ENCODE measurements around the gene EGLN3.

GRCh38 chr14:33906968-33907367, 43.9 kb downstream of the EGLN3 start:
- TF ChIP-seq REST (tag by site-specific recombination; IDR thresholded peaks at IDR 0.05) (no peak), ZNF274 (IDR thresholded peaks at IDR 0.05; ENCODE audit: low read length) (no peak), ZNF274 (tag by site-specific recombination; IDR thresholded peaks at IDR 0.05; ENCODE audit: borderline replicate concordance) (no peak), CTCF (tag by site-specific recombination; IDR thresholded peaks at IDR 0.05) (no peak), PRDM10 (tag by site-specific recombination; IDR thresholded peaks at IDR 0.05) (no peak), MEIS1 (CRISPR knock-in tag; IDR thresholded peaks at IDR 0.05; ENCODE audit: borderline replicate concordance) (no peak), ZNF639 (tag by site-specific recombination; IDR thresholded peaks at IDR 0.05) (no peak), ZNF148 (tag by site-specific recombination; IDR thresholded peaks at IDR 0.05; ENCODE audit: borderline replicate concordance) (no peak), ZNF324 (tag by site-specific recombination; IDR thresholded peaks at IDR 0.05) (no peak), KLF16 (tag by site-specific recombination; IDR thresholded peaks at IDR 0.05) (no peak)

Measured in HEK293 (cell line).